Neuron (in vitro differentiated cells): Measurements from ENCODE around the gene SNX18.
"Not testable (repeated sequence)": the region's sequence is repeated elsewhere in the genome, so short reads cannot be mapped to it uniquely, and the experiment has no call there.

ENCODE experiments used
- H2AFZ ChIP-seq: one replicate; pipeline ENCODE4 v1.6.1; 2013; ENCODE audit warnings: low read depth, mild to moderate bottlenecking, inconsistent platforms, low read length, moderate library complexity
- H3K27me3 ChIP-seq: one replicate; pipeline ENCODE4 v1.6.1; 2013; ENCODE audit warnings: low read length; ENCODE audit not compliant: insufficient read depth
- H3K36me3 ChIP-seq: one replicate; pipeline ENCODE4 v1.6.1; 2013; ENCODE audit warnings: low read length; ENCODE audit not compliant: insufficient read depth
- H3K4me1 ChIP-seq: one replicate; pipeline ENCODE4 v1.6.1; 2013; ENCODE audit warnings: low read length; ENCODE audit not compliant: insufficient read depth
- H3K4me3 ChIP-seq: 2 replicates; pipeline ENCODE4 v1.5.1; 2013; ENCODE audit warnings: mild to moderate bottlenecking, low read length, moderate library complexity
- H3K9me3 ChIP-seq: one replicate; pipeline ENCODE4 v1.6.1; 2013; ENCODE audit warnings: low read length

The SNX18 gene

DNA sequence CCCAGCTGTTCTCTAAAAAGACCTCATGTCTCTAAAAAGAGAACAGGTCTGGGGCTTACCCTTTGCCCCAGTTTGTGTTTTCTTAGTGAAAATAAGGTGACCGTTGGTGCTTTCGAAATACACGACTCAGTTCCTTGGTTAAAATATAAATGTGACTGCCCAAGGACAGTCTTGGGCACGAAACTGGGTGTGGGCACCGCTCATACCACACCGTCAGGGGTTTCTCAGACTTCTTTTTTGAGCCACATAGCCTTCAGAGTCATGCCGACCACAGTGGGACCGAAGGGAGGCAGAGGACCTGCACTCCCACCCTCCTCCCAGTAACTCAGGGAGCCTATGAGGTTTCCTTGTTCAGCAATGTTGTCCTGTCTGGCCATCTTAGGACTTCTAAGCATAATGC, 6.5 kb downstream of the SNX18 start:
- Histone ChIP-seq H3K4me3 (no peak overlapping the region), H3K27me3 (no peaks in the 10 kb centered on the region), H3K9me3 (peaks cover 5% of the 10 kb centered on the region)

DNA sequence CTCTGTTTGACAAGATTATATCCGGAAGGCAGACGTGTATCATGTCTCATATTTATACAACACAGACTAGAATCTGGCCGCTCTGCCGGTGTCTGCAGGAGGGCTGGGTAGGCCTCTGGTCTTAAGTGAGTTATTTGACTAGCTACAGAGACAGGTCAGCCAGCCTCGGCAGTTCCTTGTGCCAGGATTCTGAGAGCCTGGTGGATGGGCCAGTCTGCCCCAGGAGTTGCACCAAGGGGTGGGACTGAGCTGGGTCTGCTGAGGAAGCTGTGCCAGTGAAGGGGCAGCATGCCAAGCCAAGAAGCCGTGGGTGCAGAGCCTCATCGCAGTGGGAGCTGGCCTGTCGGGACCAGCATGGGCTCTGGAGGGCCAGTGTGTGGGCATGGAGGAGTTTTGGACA, 7.1 kb downstream of the SNX18 start:
- H3K4me3 ChIP-seq = no peak overlapping the region
- H3K9me3 ChIP-seq = no peaks in the 10 kb centered on the region
- peaks cover 10% of the 10 kb centered on the region for H3K4me1 ChIP-seq
- no peak overlapping the region for H2AFZ ChIP-seq
- no peaks in the 10 kb centered on the region for H3K27me3 ChIP-seq
- peaks cover 3% of the 10 kb centered on the region for H3K36me3 ChIP-seq

More for the DNA sequence above, 6.5 kb downstream of the SNX18 start:
- peaks cover 9% of the 10 kb centered on the region for H3K36me3 ChIP-seq
- no peak overlapping the region for H2AFZ ChIP-seq
- peaks cover 16% of the 10 kb centered on the region for H3K4me1 ChIP-seq

DNA sequence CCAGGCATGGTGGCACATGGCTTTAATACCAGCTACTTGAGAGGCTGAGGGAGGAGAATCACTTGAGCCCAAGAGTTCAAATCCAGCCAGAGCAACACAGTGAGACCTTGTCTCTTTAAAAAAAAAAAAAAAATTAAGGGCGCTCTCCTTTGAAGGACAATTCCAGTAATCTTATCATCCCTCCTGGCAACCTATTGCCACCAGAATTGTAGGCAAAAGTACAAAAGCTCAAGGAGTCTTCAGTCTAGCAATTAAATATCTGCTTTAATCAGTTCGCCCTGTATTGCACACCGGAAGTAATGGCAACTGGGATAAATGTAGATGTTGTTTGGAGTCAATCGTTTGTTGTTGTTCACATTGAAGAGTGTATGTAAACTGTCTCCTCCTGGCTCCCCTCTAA, 7.7 kb downstream of the SNX18 start:
- Histone ChIP-seq H3K9me3 (no peaks in the 10 kb centered on the region), H3K4me3 (no peak overlapping the region), H3K36me3 (peaks cover 3% of the 10 kb centered on the region), H3K4me1 (peaks cover 6% of the 10 kb centered on the region), H2AFZ (no peak overlapping the region), H3K27me3 (no peaks in the 10 kb centered on the region)

DNA sequence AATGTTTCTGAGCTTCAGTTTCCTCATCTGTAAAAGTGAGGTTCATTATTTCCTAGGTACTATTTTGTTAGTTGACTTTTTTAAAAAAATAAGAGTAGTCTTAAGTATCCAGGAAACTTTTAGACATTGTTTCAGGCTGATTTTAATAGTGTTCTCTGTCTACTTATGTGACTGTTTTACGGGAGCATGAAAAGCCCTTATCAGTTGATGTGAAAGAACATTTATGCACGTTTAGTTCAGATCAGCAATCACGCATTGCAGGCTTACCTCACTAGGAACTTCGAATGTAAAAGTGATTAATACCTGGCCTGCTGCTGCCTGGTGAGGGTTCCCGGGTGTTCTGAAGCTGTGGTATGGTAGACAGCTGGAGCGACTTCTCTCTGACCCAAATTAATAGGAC, 8.1 kb downstream of the SNX18 start:
- Histone ChIP-seq H3K4me1 (peaks cover 6% of the 10 kb centered on the region), H2AFZ (no peak overlapping the region), H3K4me3 (no peak overlapping the region), H3K36me3 (peaks cover 3% of the 10 kb centered on the region), H3K9me3 (no peaks in the 10 kb centered on the region), H3K27me3 (no peaks in the 10 kb centered on the region)

DNA sequence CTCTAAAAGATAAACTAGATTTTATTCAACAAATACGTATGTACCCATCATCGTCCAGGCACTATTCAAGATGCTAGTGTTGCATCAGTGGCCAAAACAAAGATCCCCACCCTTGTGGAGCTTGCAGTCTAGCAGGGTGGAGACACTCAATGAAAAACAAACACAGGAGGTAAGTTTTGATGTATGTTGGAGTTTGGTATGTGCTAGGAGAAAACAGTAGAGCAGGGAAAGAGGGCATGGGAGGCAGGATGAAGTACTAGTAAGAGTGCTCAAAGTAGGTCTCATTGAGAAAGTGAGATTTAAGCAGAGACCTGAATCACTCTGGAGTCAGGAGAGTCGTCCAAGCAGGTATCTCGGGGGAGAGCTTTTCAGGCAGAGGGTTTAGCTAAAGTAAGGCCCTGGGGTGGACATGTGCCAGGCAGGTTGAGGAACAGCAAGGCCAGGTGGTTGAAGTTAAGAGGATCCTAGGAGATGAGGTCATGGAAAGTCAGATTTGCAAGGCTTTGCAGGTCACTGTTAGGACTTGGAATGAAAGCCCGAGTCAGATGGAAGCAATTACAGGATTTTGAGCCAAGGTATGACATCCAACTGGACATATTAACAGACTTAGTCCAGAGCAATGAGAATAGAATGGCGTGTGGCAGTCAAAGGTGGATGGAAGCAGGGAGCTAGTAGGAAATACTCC, 9.2 kb downstream of the SNX18 start:
- Histone ChIP-seq H3K36me3 (peaks cover 3% of the 10 kb centered on the region), H3K4me3 (no peak overlapping the region), H2AFZ (no peak overlapping the region), H3K9me3 (no peaks in the 10 kb centered on the region), H3K4me1 (no peaks in the 10 kb centered on the region), H3K27me3 (no peaks in the 10 kb centered on the region)

DNA sequence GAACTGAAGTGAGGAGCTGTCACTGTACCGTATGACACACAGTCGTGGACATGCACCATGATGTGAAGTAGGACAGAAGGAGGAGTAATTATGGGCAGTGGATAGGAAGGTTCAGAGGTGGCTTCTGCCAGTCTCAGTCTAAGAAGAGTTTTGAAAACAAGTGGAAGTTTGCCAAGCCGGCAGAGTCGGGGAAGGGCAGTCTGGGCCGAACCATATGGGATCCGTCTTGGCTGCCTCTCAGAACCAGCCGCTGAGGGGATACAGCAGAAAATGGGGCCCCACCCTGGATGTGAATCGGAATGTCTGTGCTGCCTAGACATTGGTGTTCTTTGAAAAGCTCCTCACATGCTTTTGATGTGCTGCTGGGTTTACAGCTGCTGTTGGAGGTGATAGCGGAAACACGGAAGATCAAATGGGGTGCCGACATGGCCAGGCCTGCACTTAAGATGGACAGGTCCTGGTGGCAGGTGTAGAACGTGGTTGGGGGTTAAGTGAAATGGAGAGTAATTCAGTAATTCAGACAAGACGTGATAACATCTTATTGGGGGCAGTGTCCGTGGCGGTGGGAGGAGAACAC, 11.2 kb downstream of the SNX18 start:
- no peak overlapping the region for H2AFZ ChIP-seq
- H3K27me3 ChIP-seq = no peaks in the 10 kb centered on the region
- peaks cover 6% of the 10 kb centered on the region for H3K4me1 ChIP-seq
- no peak overlapping the region for H3K4me3 ChIP-seq
- H3K9me3 ChIP-seq = no peaks in the 10 kb centered on the region
- H3K36me3 ChIP-seq = peaks cover 3% of the 10 kb centered on the region

DNA sequence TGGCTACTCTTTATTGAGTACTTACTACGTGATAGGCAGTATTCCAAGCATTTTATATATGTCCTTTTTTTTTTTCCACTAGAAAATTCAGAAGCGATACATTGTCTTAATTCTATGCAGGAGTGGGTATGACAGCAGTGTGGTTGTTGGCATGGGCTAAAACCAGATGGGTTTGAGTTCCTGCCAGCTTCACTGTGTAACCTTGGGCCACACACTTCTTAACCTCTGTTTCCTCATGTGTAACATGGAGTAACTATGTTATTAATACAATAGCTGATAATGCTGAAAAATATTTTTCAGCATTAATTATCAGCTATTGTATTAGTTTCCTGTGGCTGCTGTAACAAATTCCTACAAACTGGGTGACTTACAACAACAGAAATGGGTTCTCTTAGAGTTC, 12.0 kb downstream of the SNX18 start:
- peaks cover 3% of the 10 kb centered on the region for H3K36me3 ChIP-seq
- H3K9me3 ChIP-seq = no peaks in the 10 kb centered on the region
- H3K27me3 ChIP-seq = no peaks in the 10 kb centered on the region
- no peak overlapping the region for H3K4me3 ChIP-seq
- no peak overlapping the region for H2AFZ ChIP-seq
- H3K4me1 ChIP-seq = peaks cover 12% of the 10 kb centered on the region

DNA sequence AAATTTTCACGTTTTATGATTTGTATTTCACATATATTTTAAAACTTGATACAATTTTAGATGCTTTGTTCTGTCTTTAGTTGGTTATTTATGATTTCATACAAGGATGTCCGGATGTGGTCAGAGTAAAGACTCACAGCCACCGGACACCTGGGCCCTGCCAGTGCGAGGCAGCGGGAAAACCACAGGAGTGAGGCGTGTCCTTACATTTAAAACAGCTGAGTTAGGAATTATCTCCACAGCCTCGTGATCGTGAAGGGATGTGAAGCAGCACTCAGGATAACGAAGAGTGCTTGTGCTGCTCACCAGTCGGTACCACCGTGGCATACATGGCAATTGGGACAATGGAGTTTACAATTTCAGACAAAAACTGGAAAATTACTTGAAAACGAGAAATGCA, 14.0 kb downstream of the SNX18 start:
- Histone ChIP-seq H3K36me3 (no peaks in the 10 kb centered on the region), H3K4me1 (peaks cover 21% of the 10 kb centered on the region), H3K27me3 (no peaks in the 10 kb centered on the region), H3K4me3 (no peak overlapping the region), H2AFZ (no peak overlapping the region), H3K9me3 (no peaks in the 10 kb centered on the region)

DNA sequence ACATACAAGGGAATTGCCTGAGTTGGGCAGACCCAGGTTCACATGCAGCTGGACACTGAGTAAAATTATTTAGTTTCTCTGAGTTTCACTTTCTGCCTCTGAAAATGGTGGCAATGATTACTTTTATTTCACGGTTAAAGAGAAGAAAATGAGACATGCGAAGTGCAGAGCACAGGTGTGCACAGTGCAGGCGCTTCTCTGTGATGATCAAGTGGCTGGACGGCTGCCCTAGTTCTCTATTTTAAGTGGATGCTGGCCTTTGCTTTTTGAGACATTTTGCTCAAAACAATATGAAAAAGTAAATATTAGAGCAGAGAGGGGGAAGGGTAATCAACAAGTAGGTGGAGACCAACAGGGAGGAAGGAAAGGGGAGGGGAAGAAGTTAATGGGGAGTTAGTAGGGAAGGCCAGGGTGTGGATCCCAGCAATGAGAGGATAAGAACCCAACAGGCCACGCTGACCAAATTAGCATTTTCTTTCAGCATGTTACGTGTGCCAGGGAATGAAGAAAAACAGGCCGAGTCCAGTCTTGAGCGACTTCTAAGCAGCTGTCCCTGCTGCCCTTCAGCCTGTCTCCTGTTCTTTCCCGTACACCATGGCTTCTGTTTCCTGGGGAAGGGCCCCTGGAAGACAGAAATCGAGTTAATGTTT, 16.1 kb downstream of the SNX18 start:
- H3K36me3 ChIP-seq = no peaks in the 10 kb centered on the region
- H3K9me3 ChIP-seq = no peaks in the 10 kb centered on the region
- H3K27me3 ChIP-seq = no peaks in the 10 kb centered on the region
- H3K4me1 ChIP-seq = peaks cover 23% of the 10 kb centered on the region
- peak overlapping the region; percentile 74 for H2AFZ ChIP-seq
- peak overlapping the region; percentile 49 for H3K4me3 ChIP-seq

DNA sequence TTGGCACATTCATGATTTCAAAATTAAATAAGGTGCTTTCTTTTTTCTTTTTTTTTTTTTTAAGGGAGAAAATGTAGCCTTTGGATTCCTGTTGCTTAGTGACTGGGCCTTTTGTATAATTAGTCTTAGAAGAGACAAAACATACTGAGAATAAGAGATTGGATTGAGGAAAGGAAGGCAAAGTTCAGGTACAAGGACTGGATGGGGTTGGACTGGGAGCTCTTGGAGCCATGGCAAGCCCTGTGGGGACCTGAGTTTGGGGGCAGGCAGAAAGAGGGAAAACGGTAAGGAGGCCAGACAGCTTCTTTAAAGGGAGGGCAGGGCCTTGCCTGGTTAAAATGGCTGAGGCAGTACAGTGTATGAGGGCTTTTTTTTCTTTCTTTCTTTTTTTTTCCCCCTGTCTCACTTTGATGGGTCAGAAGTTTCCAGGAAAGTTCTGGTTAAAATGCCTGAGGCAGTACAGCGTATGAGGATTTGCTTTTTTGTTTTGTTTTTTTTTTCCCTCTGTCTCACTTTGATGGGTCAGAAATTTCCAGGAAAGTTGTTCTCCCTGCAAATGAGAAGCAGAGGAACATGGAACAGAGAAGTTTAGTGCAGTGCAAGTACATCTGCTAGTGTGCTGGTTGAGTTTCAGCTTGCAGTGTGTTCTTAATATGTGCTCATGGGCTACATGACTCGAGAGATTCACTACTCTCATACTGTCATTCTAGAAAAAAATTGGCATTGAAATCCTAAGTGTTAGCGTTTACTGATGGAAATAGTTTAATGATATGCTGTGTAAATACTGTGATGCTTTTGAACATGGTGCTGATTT, 16.8 kb downstream of the SNX18 start:
- H2AFZ ChIP-seq = peak overlapping the region; percentile 74
- H3K4me1 ChIP-seq = peaks cover 23% of the 10 kb centered on the region
- H3K27me3 ChIP-seq = no peaks in the 10 kb centered on the region
- no peaks in the 10 kb centered on the region for H3K9me3 ChIP-seq
- H3K36me3 ChIP-seq = no peaks in the 10 kb centered on the region
- H3K4me3 ChIP-seq = peak overlapping the region; percentile 49

DNA sequence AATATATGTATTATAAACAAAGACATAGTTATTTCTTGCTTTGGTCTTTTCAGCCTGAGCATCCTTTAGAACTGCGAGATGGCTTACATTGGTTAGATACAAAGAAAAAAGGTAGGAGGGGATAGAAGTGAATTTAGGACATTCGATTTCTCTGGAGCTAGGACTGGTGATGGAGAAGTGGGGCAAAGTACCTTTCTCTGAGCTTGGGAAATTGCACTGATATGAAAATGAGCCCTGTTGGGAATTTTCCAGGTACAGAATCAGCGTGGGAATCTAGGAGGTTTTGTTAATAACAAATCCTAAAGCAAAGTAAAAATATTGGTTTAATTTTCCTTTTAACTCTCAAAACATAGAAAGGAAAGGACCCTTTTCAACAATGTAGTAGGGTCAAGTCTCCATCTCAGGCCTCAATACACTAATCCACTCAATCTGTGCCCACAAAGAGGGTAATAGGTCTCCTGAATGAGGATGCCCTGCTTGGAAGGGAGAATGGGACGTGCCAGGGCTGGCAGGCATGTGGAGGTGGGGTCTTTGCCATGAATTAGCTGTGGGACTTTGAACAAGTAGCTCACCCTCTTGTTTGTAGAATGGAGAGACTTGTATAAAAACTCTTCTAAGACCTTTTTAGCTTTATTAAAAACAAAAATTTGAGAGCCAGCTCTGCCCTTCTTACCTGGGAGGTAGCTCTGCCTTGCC, 17.7 kb downstream of the SNX18 start:
- no peaks in the 10 kb centered on the region for H3K9me3 ChIP-seq
- no peaks in the 10 kb centered on the region for H3K36me3 ChIP-seq
- peaks cover 23% of the 10 kb centered on the region for H3K4me1 ChIP-seq
- H2AFZ ChIP-seq = no peak overlapping the region
- H3K4me3 ChIP-seq = no peak overlapping the region
- no peaks in the 10 kb centered on the region for H3K27me3 ChIP-seq

DNA sequence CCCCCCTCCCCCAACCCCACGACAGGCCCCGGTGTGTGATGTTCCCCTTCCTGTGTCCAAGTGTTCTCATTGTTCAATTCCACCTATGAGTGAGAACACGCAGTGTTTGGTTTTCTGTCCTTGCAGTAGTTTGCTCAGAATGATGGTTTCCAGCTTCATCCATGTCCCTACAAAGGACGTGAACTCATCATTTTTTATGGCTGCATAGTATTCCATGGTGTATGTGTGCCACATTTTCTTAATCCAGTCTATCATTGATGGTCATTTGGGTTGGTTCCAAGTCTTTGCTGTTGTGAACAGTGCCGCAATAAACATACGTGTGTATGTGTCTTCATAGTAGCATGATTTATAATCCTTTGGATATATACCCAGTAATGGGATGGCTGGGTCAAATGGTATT, 18.8 kb downstream of the SNX18 start:
- H3K36me3 ChIP-seq, H3K4me3 ChIP-seq, H3K27me3 ChIP-seq, H2AFZ ChIP-seq, H3K9me3 ChIP-seq: not testable (repeated sequence)
- peaks cover 23% of the 10 kb centered on the region for H3K4me1 ChIP-seq
